Amniotic stem cell (primary cell): ENCODE results near the gene SYN1.
A peak's percentile ranks its signal among the peaks of the same experiment; 100 is the strongest.

Source experiments
- DNase-seq: peaks from one replicate; lab custom pipeline; 2025; lab: John Stamatoyannopoulos, UW

SYN1 gene

DNA sequence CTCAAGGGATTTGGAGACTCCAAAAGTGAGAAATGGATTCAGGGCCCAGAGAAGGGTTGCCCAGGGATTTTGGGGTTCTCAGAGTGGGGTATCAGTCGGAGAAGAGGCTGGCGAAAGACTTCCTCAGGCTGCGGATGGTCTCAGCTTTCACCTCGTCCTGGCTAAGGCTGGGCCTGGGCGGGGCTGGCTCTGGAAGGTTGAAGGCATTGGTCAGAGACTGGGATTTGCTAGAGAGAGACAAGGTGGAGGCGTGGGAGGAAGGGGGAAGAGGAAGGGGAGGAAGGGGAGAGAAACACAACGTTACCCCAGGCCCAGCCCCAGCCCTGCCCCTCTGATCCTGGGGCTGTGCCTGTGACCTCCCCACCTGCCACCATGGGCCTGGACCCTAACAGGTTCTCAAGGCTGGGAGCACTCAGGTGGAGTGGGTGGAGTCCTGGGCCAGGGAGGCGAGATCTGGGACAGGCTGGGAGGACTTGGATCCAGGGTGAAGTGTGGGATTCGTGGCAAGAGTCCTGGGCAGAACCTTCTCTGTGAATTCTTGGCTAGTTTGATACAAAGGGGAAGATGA lies 46.8 kb downstream of the SYN1 start:
- no peak for DNase-seq

DNA sequence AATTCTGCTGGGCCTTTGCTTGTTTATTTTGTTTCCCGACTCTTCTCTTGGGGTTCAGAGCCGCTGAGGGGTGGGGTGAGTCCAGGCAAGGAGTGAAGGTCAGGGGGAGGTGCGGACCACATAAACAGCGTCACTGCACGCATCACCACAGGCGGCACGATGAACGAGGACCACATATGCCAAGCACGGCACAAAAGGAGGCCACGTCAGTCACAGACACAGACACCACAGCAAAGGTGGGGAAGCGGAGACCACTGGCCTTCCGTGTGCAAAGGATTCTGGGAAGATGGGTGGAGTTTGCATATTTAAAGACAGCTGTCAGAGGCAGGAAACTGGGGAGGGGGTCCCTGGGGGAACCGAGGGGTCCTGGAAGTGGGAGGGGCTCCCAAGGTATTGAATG lies 47.8 kb downstream of the SYN1 start:
- DNase-seq, result no peak

DNA sequence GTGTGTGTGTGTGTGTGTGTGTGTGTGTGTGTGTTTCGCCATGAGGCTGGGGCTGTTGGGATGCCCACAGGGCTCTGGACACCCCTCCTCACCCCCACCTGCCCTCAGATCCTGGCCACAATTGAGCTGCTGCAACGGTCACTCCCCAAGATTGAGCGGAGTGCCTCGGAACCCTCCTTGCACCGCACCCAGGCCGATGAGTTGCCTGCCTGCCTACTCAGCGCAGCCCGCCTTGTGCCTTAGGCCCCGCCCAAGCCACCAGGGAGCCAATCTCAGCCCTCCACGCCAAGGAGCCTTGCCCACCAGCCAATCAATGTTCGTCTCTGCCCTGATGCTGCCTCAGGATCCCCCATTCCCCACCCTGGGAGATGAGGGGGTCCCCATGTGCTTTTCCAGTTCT lies 48.4 kb downstream of the SYN1 start:
- DNase-seq, result no peak

DNA sequence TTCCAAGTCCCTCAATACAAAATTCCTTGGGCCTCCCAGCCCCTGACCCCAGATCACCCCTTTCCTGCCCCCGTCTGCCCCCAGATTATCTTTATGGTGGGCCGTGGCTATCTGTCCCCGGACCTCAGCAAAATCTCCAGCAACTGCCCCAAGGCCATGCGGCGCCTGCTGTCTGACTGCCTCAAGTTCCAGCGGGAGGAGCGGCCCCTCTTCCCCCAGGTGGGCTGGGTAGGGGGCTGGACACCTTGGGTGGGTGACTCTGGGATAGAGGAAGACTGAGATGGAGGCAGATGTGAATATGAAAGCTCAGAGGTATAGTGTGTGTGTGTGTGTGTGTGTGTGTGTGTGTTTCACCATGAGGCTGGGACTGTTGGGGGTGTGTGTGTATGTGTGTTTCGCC lies 48.9 kb downstream of the SYN1 start:
- no peak for DNase-seq

DNA sequence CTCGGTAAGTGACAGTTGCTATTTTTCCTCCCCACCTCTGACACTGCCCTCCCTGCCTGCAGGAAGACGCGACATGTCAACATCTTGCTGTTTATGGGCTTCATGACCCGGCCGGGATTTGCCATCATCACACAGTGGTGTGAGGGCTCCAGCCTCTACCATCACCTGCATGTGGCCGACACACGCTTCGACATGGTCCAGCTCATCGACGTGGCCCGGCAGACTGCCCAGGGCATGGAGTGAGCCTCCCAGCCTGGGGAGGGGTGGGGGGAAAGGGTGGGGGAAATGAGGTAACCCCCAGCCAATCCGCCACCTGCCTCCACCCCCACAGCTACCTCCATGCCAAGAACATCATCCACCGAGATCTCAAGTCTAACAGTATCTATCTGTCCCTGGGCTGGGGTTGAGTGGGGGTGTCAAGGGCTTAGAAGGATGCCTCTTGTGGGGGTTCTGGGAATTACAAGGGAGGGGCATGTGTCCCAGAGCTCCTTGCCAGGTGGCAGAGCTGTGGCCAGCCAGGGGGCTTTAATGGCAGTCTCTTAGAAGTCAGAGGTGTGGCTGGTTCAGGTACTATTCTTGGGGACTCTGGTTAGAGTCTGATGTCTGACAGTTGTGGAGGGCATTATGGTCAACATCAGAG lies 50.9 kb downstream of the SYN1 start:
- no peak for DNase-seq

DNA sequence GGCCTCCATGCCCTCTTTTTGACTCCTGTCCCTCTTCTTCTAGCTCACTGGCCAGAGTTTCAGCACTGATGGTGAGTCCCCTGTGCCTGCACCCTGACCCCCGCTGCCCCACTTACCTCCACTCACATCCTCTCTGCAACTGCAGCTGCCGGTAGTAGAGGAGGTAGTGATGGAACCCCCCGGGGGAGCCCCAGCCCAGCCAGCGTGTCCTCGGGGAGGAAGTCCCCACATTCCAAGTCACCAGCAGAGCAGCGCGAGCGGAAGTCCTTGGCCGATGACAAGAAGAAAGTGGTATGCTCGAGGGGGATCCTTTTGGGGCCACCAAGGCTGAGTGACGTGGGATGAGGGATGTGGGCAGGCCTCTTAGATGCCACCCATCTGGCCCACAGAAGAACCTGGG lies 52.8 kb downstream of the SYN1 start:
- no peak for DNase-seq

DNA sequence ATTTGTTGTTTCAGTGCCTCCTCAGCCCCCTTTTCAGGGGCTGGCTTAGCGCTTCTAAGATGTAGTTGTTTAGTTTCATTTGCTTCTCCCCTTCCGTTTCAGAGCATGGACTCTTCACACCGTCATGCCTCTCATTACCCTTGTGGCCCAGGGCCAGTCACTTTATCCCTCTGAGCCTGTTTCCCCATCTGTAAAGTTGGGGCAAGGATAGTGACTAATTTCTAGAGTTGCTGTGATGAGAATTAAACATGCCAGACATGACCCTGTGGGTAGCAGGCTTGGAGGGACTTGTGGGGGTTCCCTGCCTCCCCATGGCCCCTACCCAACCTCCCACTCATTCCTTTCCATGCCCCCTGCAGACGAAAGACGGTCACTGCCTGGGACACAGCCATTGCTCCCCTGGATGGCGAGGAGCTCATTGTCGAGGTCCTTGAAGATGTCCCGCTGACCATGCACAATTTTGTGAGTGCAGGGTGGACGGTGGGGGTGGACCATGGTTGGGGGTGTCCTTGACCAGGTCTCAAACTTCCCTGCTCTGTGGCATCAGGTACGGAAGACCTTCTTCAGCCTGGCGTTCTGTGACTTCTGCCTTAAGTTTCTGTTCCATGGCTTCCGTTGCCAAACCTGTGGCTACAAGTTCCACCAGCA lies 55.1 kb downstream of the SYN1 start:
- DNase-seq, result no peak

DNA sequence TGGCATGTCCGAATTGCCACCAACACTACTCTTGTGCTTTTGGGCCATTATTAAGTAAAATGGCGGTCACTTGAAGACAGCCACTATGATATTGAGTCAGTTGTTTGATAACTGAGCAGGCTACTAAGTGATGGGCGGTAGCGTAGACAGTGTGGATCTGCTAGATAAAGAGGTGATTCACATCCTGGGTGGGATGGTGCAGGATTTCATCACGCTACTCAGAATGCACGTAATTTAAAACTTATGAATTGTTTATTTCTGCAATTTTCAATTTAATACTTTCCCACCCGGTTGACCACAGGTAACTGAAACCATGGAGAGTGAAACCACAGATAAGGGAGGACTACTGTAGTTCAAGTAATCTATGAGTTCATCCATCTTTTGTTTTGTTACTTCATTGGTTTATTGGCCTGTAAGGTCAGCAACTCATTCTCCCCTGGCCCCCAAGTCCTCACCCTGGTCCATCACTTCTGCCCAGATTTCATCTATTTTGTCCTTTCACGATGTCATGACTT lies 55.8 kb downstream of the SYN1 start:
- no peak for DNase-seq

DNA sequence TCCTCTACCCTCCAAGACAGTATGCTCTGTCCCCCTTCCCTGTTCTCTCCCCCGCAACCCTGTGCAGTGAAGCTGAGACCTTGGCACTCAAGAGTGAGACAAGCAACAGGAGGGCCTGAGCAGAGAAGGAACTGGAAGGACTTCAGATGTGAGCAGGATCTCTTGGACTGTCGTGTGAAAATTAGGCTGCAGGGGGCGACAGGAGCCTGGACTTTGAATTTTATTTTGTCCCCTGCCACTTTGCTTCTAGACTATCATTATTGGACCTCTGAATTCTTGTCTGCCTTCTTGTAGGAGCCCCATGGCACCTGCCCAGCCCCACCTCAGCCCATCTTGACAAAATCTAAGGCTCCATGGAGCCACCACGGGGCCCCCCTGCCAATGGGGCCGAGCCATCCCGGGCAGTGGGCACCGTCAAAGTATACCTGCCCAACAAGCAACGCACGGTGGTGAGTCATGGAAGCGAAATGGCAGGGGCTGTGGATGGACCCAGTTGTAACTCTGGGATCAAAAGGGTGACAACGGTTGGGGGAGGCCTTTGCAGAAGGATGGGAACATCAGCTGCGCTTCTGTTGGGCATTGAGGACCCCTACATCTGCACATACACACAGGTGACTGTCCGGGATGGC lies 56.9 kb downstream of the SYN1 start:
- DNase-seq, result no peak

DNA sequence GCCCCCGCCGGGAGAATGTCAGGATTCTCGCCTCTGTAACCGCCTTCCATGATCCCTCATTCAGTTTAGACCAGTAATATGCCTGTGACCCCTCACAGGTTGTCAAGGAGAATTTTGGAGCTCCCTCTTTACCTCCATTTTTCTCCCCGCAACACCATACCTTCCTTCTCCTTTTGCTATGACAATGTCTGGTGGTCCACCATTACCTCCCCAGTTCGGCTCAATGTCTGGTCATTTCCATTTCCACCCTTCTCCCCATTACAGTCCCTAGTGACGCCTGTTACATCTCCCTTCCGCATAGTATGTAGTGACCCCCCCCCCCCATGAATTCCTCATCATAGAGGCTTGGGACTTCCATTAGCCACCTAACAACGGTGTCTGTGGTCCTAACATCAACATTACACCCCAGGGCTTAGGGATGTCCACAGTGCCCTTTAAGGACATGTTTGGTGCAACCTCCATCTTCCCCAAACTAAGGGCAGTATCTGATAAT lies 58.0 kb downstream of the SYN1 start:
- DNase-seq, result no peak

DNA sequence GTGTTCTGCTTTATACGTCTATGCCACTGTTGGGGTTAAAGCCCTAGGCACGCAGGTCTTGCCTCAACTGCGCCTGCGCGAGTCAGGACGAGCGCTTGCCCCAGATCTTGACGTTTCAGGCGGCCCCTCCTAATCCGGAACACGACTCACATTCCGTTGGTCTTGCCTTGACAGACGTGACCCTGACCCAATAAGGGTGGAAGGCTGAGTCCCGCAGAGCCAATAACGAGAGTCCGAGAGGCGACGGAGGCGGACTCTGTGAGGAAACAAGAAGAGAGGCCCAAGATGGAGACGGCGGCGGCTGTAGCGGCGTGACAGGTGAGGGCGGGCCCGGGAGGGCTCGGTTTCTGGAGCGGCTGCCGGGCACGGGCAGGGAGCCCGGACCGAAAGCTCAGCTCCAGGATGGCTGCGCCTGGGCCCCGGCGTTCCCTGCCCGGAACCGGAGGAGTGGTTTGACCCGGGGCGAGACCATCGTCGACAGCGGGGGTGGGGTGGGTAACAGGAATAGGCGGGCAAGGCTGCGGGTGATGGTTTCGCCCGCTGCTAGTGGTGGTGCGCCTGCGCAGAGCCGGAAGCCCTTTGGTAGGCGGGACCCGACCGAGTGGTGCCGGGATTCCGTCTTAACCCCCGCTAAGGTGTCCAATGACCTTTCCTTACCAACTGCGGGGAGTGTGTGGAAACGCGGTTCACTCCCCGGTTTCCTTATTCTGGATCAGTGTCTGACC lies 58.6 kb downstream of the SYN1 start, which contains the start of gene ARAF:
ARAF (plus strand) TSS at position 272 of the 725 bp plus-strand sequence. CDS start 1,763 bp downstream, outside the sequence.
- peak; percentile 91 for DNase-seq

DNA sequence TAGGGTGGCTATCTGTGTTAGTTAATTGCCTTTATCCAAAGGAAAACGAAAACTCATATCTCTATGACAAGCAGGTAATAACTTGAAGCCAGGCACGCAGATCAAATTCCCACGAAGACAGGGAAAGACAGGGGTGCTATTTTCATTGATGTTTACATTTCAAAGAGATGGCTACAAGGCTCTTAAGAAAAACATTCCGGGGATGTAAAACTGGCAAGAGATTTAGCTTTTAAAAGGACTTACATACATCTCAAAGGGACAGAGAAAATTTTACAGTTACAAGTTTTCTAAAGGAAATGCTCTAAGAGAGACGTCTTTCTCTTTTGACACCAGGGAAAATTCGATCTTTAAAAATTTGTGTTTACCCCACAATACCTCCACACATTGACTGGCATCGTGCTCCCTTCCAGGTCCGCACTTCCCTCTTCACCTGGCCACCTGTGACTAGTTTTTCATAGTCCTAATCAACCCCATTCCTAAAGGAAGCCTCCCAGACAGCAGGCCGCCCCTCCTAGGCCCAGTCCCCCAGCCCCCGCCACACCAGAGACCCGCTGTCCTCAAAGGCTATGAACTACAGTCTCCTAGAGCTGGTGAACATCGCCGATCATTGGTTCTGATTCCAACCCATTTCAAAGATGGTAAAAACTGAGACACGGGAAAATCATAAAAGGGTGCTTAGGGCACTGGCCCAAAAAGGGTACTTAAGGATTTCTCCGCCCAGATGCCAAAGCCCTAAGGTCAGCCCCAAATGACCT lies 59.3 kb downstream of the SYN1 start:
- no peak for DNase-seq

DNA sequence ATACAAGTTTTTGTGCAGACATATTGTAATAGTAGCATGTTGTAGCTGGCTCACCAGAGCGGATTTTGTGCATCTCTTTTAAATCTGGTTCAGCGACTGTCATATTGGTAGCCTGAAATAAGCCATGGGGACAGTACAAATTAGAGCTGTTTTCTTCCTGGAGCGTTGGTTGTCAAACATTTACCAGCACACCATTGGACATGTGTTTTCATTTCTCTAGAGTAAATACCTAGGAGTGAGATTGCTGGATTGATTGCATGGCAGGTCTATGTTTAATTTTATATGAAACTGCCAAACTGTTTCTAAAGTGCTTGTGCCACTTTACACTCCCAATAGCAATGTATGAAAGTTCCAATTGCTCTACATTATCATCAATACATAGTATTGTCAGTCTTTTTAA lies 61.2 kb downstream of the SYN1 start:
- DNase-seq, result no peak

DNA sequence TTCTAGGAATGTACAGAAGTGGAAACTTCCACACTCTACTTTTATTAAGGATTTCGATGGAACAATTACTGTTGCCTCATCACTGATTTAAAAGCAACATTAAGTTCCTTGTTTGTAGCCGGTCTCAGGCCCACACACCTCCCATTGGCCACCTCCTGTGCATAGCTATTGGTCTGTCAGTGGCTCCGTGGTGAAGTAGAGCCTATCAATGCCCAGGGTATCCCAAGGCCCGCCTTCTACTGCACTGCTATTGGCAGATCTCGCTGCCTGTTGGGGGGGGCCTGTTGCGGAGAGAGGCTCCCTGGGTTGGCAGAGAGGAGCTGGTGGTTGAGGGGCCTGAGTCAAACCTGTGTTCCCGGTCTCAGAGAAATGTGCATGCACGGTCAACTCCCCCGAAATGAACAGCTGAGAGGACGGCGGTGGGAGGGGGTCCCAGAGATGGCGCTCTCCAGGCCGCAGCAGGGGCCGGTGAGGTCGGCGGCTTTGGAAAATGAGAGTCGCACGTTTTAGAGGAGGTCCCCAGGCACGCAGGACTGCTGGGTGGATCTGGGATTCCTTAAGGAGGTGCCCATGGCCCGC lies 63.5 kb downstream of the SYN1 start:
- DNase-seq, result peak; percentile 70

DNA sequence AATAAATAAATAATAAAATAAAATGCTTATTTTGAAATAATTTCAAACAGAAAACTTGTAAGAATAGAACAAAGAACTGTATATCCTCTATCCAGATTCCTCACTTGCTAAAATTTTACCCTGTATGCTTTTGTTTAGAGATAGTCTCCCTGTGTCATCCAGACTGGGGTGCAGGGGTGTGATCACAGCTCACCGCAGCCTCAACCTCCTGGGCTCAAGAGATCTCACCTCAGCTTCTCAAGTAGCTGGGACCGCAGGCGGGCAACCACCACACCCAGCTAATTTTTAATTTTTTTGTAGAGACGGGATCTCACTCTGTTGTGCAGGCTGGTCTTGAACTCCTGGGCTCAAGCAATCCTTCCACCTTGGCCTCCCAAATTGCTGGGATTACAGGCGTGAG lies 76.2 kb downstream of the SYN1 start:
- DNase-seq, result no peak

DNA sequence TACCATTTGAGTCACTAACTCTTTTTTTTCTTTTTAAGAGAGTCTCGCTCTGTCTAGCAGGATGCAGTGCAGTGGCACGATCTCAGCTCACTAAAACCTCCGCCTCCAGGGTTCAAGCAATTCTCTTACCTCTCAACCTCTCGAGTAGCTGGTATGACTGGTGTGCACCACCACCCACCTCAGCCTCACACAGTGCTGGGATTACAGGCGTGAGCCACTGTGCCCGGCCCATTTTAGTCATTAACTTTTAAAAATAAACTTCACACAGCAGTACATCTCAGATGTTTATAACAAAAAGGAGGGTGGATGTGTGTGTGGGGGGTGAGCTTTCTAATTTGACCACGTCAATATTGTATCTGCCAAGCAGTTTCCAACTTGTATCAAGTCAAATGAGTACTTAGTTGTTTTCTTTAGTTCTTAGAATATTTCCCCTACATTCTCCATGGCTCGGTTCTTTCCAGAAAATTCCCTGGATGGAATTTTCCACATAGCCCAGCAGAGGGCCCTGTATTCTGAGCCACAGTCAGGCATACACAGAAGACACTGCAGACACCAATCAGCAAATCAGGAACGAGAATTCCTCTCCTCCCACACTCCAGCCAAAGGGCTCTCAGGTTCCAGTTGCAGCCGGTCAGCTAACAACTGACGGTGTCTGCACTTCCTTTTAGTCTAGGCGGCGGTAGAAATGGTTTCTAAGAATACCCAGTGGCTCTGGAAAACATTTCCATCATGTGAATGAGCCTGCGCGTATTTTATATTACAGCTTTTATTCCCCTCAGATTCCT lies 78.7 kb downstream of the SYN1 start:
- DNase-seq, result peak; percentile 62

DNA sequence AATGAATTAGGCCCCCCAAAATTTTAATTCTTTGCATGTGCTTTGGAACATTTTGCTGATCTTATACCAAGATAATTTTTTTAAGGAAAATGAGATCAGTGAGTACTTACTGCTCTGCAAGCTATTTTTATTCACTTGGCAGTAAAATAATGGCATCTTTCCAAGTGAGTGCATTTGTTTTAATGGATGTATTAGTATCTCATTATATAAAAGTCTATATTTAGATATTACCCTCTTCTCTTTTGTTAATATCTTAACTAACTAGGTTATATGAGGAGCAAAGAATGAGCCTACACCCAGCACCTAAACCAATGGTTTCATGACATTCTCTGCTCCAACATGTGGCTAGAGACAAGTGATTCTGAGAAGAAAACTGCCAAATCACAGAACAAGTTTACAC lies 79.8 kb downstream of the SYN1 start:
- no peak for DNase-seq

DNA sequence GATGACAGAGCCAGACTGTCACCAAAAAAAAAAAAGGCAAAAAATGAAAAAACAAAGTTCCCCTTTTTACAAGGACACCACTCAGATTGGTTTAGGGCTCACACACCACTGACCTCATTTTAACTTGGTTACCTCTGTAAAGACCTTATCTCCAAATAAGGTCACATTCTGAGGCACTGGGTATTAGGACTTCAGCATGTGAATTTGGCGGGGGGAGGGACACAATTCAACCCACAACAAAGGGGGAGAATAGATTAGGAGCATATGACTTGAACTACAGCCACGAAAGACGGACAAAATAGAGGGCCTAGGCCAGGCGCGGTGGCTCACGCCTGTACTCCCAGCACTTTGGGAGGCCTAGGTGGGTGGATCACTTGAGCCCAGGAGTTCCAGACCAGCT lies 89.6 kb downstream of the SYN1 start:
- no peak for DNase-seq

DNA sequence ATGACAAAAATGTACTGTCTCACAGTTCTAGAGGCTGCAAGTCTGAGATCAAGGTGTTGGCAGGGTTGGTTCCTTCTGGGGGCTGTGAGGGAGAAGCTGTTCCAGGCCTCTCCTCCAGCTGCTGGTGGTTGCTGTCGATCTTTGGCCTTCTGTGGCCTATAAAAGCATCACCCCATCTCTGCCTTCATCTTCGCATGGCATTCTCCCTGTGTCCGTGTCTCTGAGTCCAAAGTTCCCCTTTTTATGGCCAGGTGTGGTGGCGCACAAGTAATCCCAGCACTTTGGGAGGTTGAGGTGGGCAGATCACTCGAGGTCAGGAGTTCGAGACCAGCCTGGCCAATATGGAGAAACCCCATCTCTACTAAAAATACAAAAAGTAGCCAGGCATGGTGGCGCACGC lies 90.1 kb downstream of the SYN1 start:
- DNase-seq, result no peak

DNA sequence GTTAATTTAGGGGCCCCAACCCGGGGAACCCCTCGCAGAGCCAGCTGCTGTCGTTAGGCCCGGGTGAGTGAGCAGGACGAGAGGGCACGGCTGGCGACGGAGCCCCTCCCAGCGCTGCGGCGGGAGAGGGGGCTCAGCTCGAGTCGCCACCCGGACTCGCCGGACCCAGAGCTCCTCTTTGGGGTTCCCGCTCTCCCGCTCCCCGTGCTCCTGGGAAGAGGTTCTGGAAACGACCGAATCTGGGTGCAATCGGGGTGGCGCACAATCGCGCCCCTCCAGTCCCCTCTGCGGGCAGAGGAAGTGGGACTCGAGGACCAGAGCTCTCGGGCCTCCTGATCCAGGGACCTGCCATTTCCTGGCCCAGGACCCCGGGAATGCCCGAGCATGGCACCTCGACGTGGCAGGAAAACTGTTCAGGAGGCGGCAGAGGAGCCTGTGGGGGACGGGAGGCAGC lies 95.9 kb downstream of the SYN1 start:
- DNase-seq, result no peak
